Rectal smooth muscle tissue (tissue), 1 donor: ENCODE results near the gene LYAR.
"Not testable (repeated sequence)": the region's sequence is repeated elsewhere in the genome, so short reads cannot be mapped to it uniquely, and the experiment has no call there.

Experiments
- H3K27ac ChIP-seq: one replicate; pipeline ENCODE4 v1.7.0; 2013; ENCODE audit warnings: low read depth, low read length, inconsistent platforms
- H3K27me3 ChIP-seq: one replicate; pipeline ENCODE4 v1.7.0; 2013; ENCODE audit warnings: low read length; ENCODE audit not compliant: control insufficient read depth, insufficient read depth
- H3K36me3 ChIP-seq: one replicate; pipeline ENCODE4 v1.7.0; 2013; ENCODE audit warnings: low read length; ENCODE audit not compliant: control insufficient read depth, insufficient read depth
- H3K4me1 ChIP-seq: one replicate; pipeline ENCODE4 v1.7.0; 2013; ENCODE audit warnings: low read length; ENCODE audit not compliant: control insufficient read depth, insufficient read depth
- H3K4me3 ChIP-seq: one replicate; pipeline ENCODE4 v1.7.0; 2013; ENCODE audit warnings: low read length
- H3K9ac ChIP-seq: one replicate; pipeline ENCODE4 v1.7.0; 2013; ENCODE audit warnings: low read length

The LYAR gene

GRCh38 chr4:4270529-4270928 is 19.4 kb downstream of the LYAR start:
- no peaks in the 10 kb centered on the region for H3K27me3 ChIP-seq
- H3K4me1 ChIP-seq = no peaks in the 10 kb centered on the region
- no peak overlapping the region for H3K9ac ChIP-seq
- H3K27ac ChIP-seq = no peak overlapping the region
- no peak overlapping the region for H3K4me3 ChIP-seq
- H3K36me3 ChIP-seq = peaks cover 11% of the 10 kb centered on the region

GRCh38 chr4:4269856-4270255 is 20.1 kb downstream of the LYAR start:
- Histone ChIP-seq H3K4me3 (no peak overlapping the region), H3K27me3 (no peaks in the 10 kb centered on the region), H3K36me3 (peaks cover 10% of the 10 kb centered on the region), H3K27ac (no peak overlapping the region), H3K4me1 (no peaks in the 10 kb centered on the region), H3K9ac (no peak overlapping the region)

GRCh38 chr4:4269331-4269731 is 20.6 kb downstream of the LYAR start:
- no peaks in the 10 kb centered on the region for H3K4me1 ChIP-seq

GRCh38 chr4:4268776-4269175 is 21.2 kb downstream of the LYAR start:
- no peaks in the 10 kb centered on the region for H3K4me1 ChIP-seq
- no peak overlapping the region for H3K27ac ChIP-seq
- H3K36me3 ChIP-seq = peaks cover 10% of the 10 kb centered on the region
- H3K27me3 ChIP-seq = no peaks in the 10 kb centered on the region
- no peak overlapping the region for H3K9ac ChIP-seq
- no peak overlapping the region for H3K4me3 ChIP-seq

More at GRCh38 chr4:4269331-4269731, 20.6 kb downstream of the LYAR start:
- Histone ChIP-seq H3K27me3 (no peaks in the 10 kb centered on the region), H3K9ac (no peak overlapping the region), H3K36me3 (peaks cover 10% of the 10 kb centered on the region), H3K27ac (no peak overlapping the region), H3K4me3 (no peak overlapping the region)

- no peak overlapping the region for H3K9ac ChIP-seq
- no peak overlapping the region for H3K4me3 ChIP-seq
- H3K27me3 ChIP-seq = no peaks in the 10 kb centered on the region
- H3K27ac ChIP-seq = no peak overlapping the region
- H3K4me1 ChIP-seq = no peaks in the 10 kb centered on the region
- H3K36me3 ChIP-seq = peaks cover 8% of the 10 kb centered on the region
Observed at GRCh38 chr4:4267981-4268380, 22.0 kb downstream of the LYAR start.

- Histone ChIP-seq H3K9ac (no peak overlapping the region), H3K4me1 (no peaks in the 10 kb centered on the region), H3K27ac (no peak overlapping the region), H3K36me3 (no peaks in the 10 kb centered on the region), H3K27me3 (no peaks in the 10 kb centered on the region), H3K4me3 (no peak overlapping the region)
Observed at GRCh38 chr4:4260185-4260751, 29.7 kb downstream of the LYAR start.

GRCh38 chr4:4259484-4260100 is 30.4 kb downstream of the LYAR start:
- H3K36me3 ChIP-seq = no peaks in the 10 kb centered on the region
- H3K27me3 ChIP-seq = no peaks in the 10 kb centered on the region
- no peak overlapping the region for H3K9ac ChIP-seq
- H3K4me3 ChIP-seq = no peak overlapping the region
- no peak overlapping the region for H3K27ac ChIP-seq
- no peaks in the 10 kb centered on the region for H3K4me1 ChIP-seq

- H3K9ac ChIP-seq, H3K4me1 ChIP-seq, H3K36me3 ChIP-seq, H3K27me3 ChIP-seq, H3K27ac ChIP-seq, H3K4me3 ChIP-seq: not testable (repeated sequence)
Observed at GRCh38 chr4:4257705-4258104, 32.2 kb downstream of the LYAR start.

- H3K27me3 ChIP-seq = no peaks in the 10 kb centered on the region
- no peak overlapping the region for H3K4me3 ChIP-seq
- H3K27ac ChIP-seq = no peak overlapping the region
- no peaks in the 10 kb centered on the region for H3K36me3 ChIP-seq
- H3K4me1 ChIP-seq = no peaks in the 10 kb centered on the region
- H3K9ac ChIP-seq = no peak overlapping the region
Observed at GRCh38 chr4:4256799-4257198, 33.2 kb downstream of the LYAR start.

GRCh38 chr4:4254666-4255065 is 35.3 kb downstream of the LYAR start:
- H3K9ac ChIP-seq = no peak overlapping the region
- no peak overlapping the region for H3K4me3 ChIP-seq
- H3K27ac ChIP-seq = no peak overlapping the region
- H3K36me3 ChIP-seq = no peaks in the 10 kb centered on the region
- H3K27me3 ChIP-seq = no peaks in the 10 kb centered on the region
- no peaks in the 10 kb centered on the region for H3K4me1 ChIP-seq

GRCh38 chr4:4254199-4254598 is 35.8 kb downstream of the LYAR start:
- H3K27me3 ChIP-seq = no peaks in the 10 kb centered on the region
- no peak overlapping the region for H3K9ac ChIP-seq
- no peaks in the 10 kb centered on the region for H3K4me1 ChIP-seq
- H3K4me3 ChIP-seq = no peak overlapping the region
- no peaks in the 10 kb centered on the region for H3K36me3 ChIP-seq
- H3K27ac ChIP-seq = no peak overlapping the region

GRCh38 chr4:4249866-4250265 is 40.1 kb downstream of the LYAR start:
- H3K36me3 ChIP-seq = peaks cover 5% of the 10 kb centered on the region
- H3K4me1 ChIP-seq = peaks cover 13% of the 10 kb centered on the region
- no peaks in the 10 kb centered on the region for H3K27me3 ChIP-seq
- no peak overlapping the region for H3K9ac ChIP-seq
- no peak overlapping the region for H3K27ac ChIP-seq
- H3K4me3 ChIP-seq = no peak overlapping the region

GRCh38 chr4:4249342-4249741 is 40.6 kb downstream of the LYAR start:
- H3K36me3 ChIP-seq, H3K9ac ChIP-seq, H3K4me3 ChIP-seq, H3K27ac ChIP-seq, H3K27me3 ChIP-seq: not testable (repeated sequence)
- peaks cover 13% of the 10 kb centered on the region for H3K4me1 ChIP-seq
